HEK293 (cell line): ENCODE measurements around the gene MARK3.

ENCODE experiments used
- CTCF ChIA-PET: fragments of 350-600 bp; formaldehyde crosslinking; extraction: SDS; loops from one replicate; lab custom pipeline; 2021; ENCODE audit warnings: antibody characterized with exemption; lab: Yijun Ruan, JAX
- POLR2A ChIA-PET: fragments of 300-600 bp; formaldehyde crosslinking; extraction: SDS; loops from one replicate; lab custom pipeline; 2020; ENCODE audit warnings: antibody characterized with exemption, inconsistent platforms; lab: Yijun Ruan, JAX
- H3K27ac ChIP-seq: fragments of 200-500 bp; sonication (Bioruptor generic); 2 replicates; pipeline ENCODE4 v1.5.1; 2014; ENCODE audit warnings: low read depth, low read length, control low read depth, inconsistent platforms; ENCODE audit errors: extremely low read depth
- H3K36me3 ChIP-seq, 2 experiments: fragments of 200-500 bp in 1 of 2; sonication (Bioruptor generic) in 1 of 2; 1 replicate in 1 of 2; 2 replicates in 1 of 2; pipeline ENCODE4 v1.5.1; 2014 to 2017; ENCODE audit warnings: inconsistent platforms in 2 of 2, low read length in 2 of 2; ENCODE audit not compliant: control insufficient read depth in 2 of 2, insufficient read depth in 1 of 2
- H3K4me1 ChIP-seq: fragments of 200-500 bp; sonication (Bioruptor generic); 2 replicates; pipeline ENCODE4 v1.5.1; 2014; ENCODE audit warnings: mild to moderate bottlenecking, low read length, inconsistent platforms; ENCODE audit not compliant: control insufficient read depth, insufficient read depth
- H3K4me3 ChIP-seq: 2 replicates; pipeline ENCODE4 v1.5.1; 2011; ENCODE audit warnings: low read depth, mild to moderate bottlenecking, control low read depth, low read length, moderate library complexity
- H3K9me3 ChIP-seq: fragments of 200-500 bp; sonication (Bioruptor generic); 2 replicates; pipeline ENCODE4 v1.5.1; 2014; ENCODE audit warnings: low read depth, low read length, inconsistent platforms; ENCODE audit not compliant: control insufficient read depth, insufficient read depth
- BCL11A ChIP-seq: fragments of 450-650 bp; formaldehyde crosslinking; IDR thresholded peaks from 2 replicates; pipeline ENCODE4 v1.5.1; 2016; ENCODE audit warnings: low read depth, missing biosample characterization, missing genetic modification characterization
- FEZF1 ChIP-seq: fragments of 450-650 bp; formaldehyde crosslinking; IDR thresholded peaks from 2 replicates; pipeline ENCODE4 v1.5.1; 2016; ENCODE audit warnings: missing biosample characterization, missing genetic modification characterization
- KLF10 ChIP-seq: fragments of 450-650 bp; IDR thresholded peaks from 2 replicates; pipeline ENCODE4 v1.5.1; 2018; ENCODE audit warnings: missing biosample characterization, mild to moderate bottlenecking, missing genetic modification characterization
- KLF7 ChIP-seq: fragments of 450-650 bp; formaldehyde crosslinking; IDR thresholded peaks from 2 replicates; pipeline ENCODE4 v1.5.1; 2016; ENCODE audit warnings: missing biosample characterization, missing genetic modification characterization, borderline replicate concordance
- MEIS1 ChIP-seq: sonication (generic); formaldehyde crosslinking; IDR thresholded peaks from 2 replicates; pipeline ENCODE4 v1.8.1; 2022; ENCODE audit warnings: missing genetic modification reagents, mild to moderate bottlenecking, borderline replicate concordance
- SCRT1 ChIP-seq: fragments of 450-650 bp; formaldehyde crosslinking; IDR thresholded peaks from 2 replicates; pipeline ENCODE4 v1.5.1; 2016; ENCODE audit warnings: missing biosample characterization, missing genetic modification characterization, borderline replicate concordance
- YY2 ChIP-seq: fragments of 450-650 bp; formaldehyde crosslinking; IDR thresholded peaks from 2 replicates; pipeline ENCODE4 v1.5.1; 2016; ENCODE audit warnings: missing biosample characterization, missing genetic modification characterization
- ZNF23 ChIP-seq: fragments of 450-650 bp; formaldehyde crosslinking; IDR thresholded peaks from 2 replicates; pipeline ENCODE4 v1.5.1; 2016; ENCODE audit warnings: missing biosample characterization, missing genetic modification characterization, borderline replicate concordance
- ZNF280C ChIP-seq: fragments of 450-650 bp; formaldehyde crosslinking; IDR thresholded peaks from 2 replicates; pipeline ENCODE4 v1.5.1; 2016; ENCODE audit warnings: missing biosample characterization, missing genetic modification characterization
- ZNF580 ChIP-seq: fragments of 450-650 bp; formaldehyde crosslinking; IDR thresholded peaks from 2 replicates; pipeline ENCODE4 v1.5.1; 2016; ENCODE audit warnings: missing biosample characterization, missing genetic modification characterization
- ZNF596 ChIP-seq: fragments of 450-650 bp; IDR thresholded peaks from 2 replicates; pipeline ENCODE4 v1.5.0; 2018; ENCODE audit warnings: missing biosample characterization, mild to moderate bottlenecking, missing genetic modification characterization, moderate library complexity
- ZNF621 ChIP-seq: fragments of 450-650 bp; formaldehyde crosslinking; IDR thresholded peaks from 2 replicates; pipeline ENCODE4 v1.5.1; 2017; ENCODE audit warnings: missing biosample characterization, missing genetic modification characterization
- ZNF664 ChIP-seq: fragments of 450-650 bp; formaldehyde crosslinking; IDR thresholded peaks from 2 replicates; pipeline ENCODE4 v1.5.1; 2016; ENCODE audit warnings: missing biosample characterization, missing genetic modification characterization
- TF ChIP-seq, protein P1 (sequence below): fragments of 450-650 bp; formaldehyde crosslinking; IDR thresholded peaks from 2 replicates; pipeline ENCODE4 v1.5.1; 2017; ENCODE audit warnings: missing biosample characterization, missing genetic modification characterization
- TF ChIP-seq, protein P2 (sequence below): fragments of 450-650 bp; formaldehyde crosslinking; IDR thresholded peaks from 2 replicates; pipeline ENCODE4 v1.5.1; 2016; ENCODE audit warnings: missing biosample characterization, missing genetic modification characterization
- TF ChIP-seq, protein P3 (sequence below): fragments of 450-650 bp; formaldehyde crosslinking; IDR thresholded peaks from 2 replicates; pipeline ENCODE4 v1.5.1; 2017; ENCODE audit warnings: missing biosample characterization, missing genetic modification characterization

Gene MARK3

GRCh38 chr14:103552011-103552845 is 167.0 kb downstream of the MARK3 start:
- ChIA-PET POLR2A (interaction anchor here (1.2 kb wide), 1 partner anchor 10 kb away, joined by 6 read pairs; the partner anchor contains the start of genes BAG5 and COA8), CTCF (interaction anchor here (0.6 to 2.1 kb wide), 3 partner anchors 33 to 54 kb away, joined by 3 to 7 read pairs (median 5); no protein-coding TSS in a partner anchor)
- Histone ChIP-seq H3K4me1 (peaks cover 5% of the 10 kb centered on the region), H3K27ac (no peak overlapping the region), H3K4me3 (no peak overlapping the region), H3K36me3 (peaks cover 0 to 4% of the 10 kb centered on the region in 2 experiments; a peak in 1 of 3 replicates), H3K9me3 (no peaks in the 10 kb centered on the region)
- TF ChIP-seq KLF10 (tag by site-specific recombination): no peak
- TF ChIP-seq YY2 (tag by site-specific recombination): no peak
- no peak for TF ChIP-seq ZNF280C
- TF ChIP-seq ZNF596: no peak
- peak; percentile 20; the same call in 1 of the 2 replicates for TF ChIP-seq FEZF1 (tag by site-specific recombination)
- TF ChIP-seq, protein P1, sequence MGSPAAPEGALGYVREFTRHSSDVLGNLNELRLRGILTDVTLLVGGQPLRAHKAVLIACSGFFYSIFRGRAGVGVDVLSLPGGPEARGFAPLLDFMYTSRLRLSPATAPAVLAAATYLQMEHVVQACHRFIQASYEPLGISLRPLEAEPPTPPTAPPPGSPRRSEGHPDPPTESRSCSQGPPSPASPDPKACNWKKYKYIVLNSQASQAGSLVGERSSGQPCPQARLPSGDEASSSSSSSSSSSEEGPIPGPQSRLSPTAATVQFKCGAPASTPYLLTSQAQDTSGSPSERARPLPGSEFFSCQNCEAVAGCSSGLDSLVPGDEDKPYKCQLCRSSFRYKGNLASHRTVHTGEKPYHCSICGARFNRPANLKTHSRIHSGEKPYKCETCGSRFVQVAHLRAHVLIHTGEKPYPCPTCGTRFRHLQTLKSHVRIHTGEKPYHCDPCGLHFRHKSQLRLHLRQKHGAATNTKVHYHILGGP (tag by site-specific recombination): no peak
- no peak for TF ChIP-seq BCL11A (tag by site-specific recombination)
- TF ChIP-seq MEIS1 (CRISPR knock-in tag): no peak

- Histone ChIP-seq H3K9me3 (no peaks in the 10 kb centered on the region), H3K36me3 (peaks cover 3 to 5% of the 10 kb centered on the region in 2 experiments; a peak in 2 of 3 replicates), H3K4me1 (peaks cover 10% of the 10 kb centered on the region), H3K4me3 (no peak overlapping the region), H3K27ac (no peak overlapping the region)
- POLR2A ChIA-PET: interaction anchor here (1.2 kb wide), 1 partner anchor 10 kb away, joined by 3 read pairs; the partner anchor contains the start of genes BAG5 and COA8
- CTCF ChIA-PET: interaction anchor here (2.1 kb wide), 1 partner anchor 34 kb away, joined by 7 read pairs; no protein-coding TSS in a partner anchor
- no peak for TF ChIP-seq ZNF621 (tag by site-specific recombination)
- no peak for TF ChIP-seq ZNF664 (tag by site-specific recombination)
- TF ChIP-seq ZNF580: no peak
- TF ChIP-seq, protein P2, sequence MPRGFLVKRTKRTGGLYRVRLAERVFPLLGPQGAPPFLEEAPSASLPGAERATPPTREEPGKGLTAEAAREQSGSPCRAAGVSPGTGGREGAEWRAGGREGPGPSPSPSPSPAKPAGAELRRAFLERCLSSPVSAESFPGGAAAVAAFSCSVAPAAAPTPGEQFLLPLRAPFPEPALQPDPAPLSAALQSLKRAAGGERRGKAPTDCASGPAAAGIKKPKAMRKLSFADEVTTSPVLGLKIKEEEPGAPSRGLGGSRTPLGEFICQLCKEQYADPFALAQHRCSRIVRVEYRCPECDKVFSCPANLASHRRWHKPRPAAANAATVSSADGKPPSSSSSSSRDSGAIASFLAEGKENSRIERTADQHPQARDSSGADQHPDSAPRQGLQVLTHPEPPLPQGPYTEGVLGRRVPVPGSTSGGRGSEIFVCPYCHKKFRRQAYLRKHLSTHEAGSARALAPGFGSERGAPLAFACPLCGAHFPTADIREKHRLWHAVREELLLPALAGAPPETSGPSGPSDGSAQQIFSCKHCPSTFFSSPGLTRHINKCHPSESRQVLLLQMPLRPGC (tag by site-specific recombination): no peak
- no peak for TF ChIP-seq KLF7
- TF ChIP-seq, protein P3, sequence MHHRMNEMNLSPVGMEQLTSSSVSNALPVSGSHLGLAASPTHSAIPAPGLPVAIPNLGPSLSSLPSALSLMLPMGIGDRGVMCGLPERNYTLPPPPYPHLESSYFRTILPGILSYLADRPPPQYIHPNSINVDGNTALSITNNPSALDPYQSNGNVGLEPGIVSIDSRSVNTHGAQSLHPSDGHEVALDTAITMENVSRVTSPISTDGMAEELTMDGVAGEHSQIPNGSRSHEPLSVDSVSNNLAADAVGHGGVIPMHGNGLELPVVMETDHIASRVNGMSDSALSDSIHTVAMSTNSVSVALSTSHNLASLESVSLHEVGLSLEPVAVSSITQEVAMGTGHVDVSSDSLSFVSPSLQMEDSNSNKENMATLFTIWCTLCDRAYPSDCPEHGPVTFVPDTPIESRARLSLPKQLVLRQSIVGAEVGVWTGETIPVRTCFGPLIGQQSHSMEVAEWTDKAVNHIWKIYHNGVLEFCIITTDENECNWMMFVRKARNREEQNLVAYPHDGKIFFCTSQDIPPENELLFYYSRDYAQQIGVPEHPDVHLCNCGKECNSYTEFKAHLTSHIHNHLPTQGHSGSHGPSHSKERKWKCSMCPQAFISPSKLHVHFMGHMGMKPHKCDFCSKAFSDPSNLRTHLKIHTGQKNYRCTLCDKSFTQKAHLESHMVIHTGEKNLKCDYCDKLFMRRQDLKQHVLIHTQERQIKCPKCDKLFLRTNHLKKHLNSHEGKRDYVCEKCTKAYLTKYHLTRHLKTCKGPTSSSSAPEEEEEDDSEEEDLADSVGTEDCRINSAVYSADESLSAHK (tag by site-specific recombination): no peak
- TF ChIP-seq ZNF23 (tag by site-specific recombination): no peak
- no peak for TF ChIP-seq SCRT1 (tag by site-specific recombination)
These were observed 167.6 kb downstream of the MARK3 start for GRCh38 chr14:103552846-103553210.
